Measurements from ENCODE around the gene SLC10A1. TPM values are rescaled to one million over a fixed set of nuclear protein-coding genes. Genes with fewer than 3 reads are reported as not detected.

SLC10A1 gene
- total and polyA plus RNA-seq, 8 donors, result not detected

GRCh38 chr14:69789118-69789640, 7.9 kb downstream of the SLC10A1 start:
- DNase-seq, result no peak

GRCh38 chr14:69786603-69787002, 10.4 kb downstream of the SLC10A1 start:
- H3K36me3 ChIP-seq, result peaks cover 2 to 11% (median 9%) of the 10 kb centered on the region in 4 donors
- no peaks in the 10 kb centered on the region for H3K4me1 ChIP-seq
- no peaks in the 10 kb centered on the region for H3K27me3 ChIP-seq
- H3K27ac ChIP-seq, result no peak overlapping the region
- H3K9me3 ChIP-seq, result no peaks in the 10 kb centered on the region
- H3K4me3 ChIP-seq, result no peak overlapping the region
- WGBS, 5 donors, result 91 to 97% (median 96%) methylated on average over 3 of the region's 3 CpGs
- TF ChIP-seq POLR2A (IDR thresholded peaks at IDR 0.05) (no peak), POLR2AphosphoS5 (IDR thresholded peaks at IDR 0.05) (no peak), CTCF (IDR thresholded peaks at IDR 0.05) (no peak), EP300 (IDR thresholded peaks at IDR 0.05) (no peak)
- no peak for DNase-seq
- intact Hi-C loops (cut with DNase I; ENCODE audit: low total_unique reads), result no loop called here

More at GRCh38 chr14:69789118-69789640, 7.9 kb downstream of the SLC10A1 start:
- Histone ChIP-seq H3K4me3 (no peak overlapping the region), H3K27me3 (no peaks in the 10 kb centered on the region), H3K9me3 (no peaks in the 10 kb centered on the region), H3K27ac (no peak overlapping the region), H3K36me3 (peaks cover 0 to 9% (median 8%) of the 10 kb centered on the region in 4 donors), H3K4me1 (no peaks in the 10 kb centered on the region)
- intact Hi-C loops (cut with DNase I; ENCODE audit: low total_unique reads), result no loop called here
- TF ChIP-seq POLR2A (IDR thresholded peaks at IDR 0.05) (no peak), POLR2AphosphoS5 (IDR thresholded peaks at IDR 0.05) (no peak), EP300 (IDR thresholded peaks at IDR 0.05) (no peak), CTCF (IDR thresholded peaks at IDR 0.05) (no peak)

GRCh38 chr14:69784942-69785341, 12.1 kb downstream of the SLC10A1 start:
- no peak overlapping the region for H3K27ac ChIP-seq
- intact Hi-C loops (cut with DNase I; ENCODE audit: low total_unique reads), result no loop called here
- 80 to 100% (median 94%) methylated on average over 1 of the region's 1 CpG for WGBS, 5 donors

GRCh38 chr14:69780952-69781351, 16.1 kb downstream of the SLC10A1 start:
- Histone ChIP-seq H3K36me3 (peaks cover 26 to 60% (median 56%) of the 10 kb centered on the region in 4 donors), H3K27ac (no peak overlapping the region), H3K9me3 (no peaks in the 10 kb centered on the region), H3K27me3 (no peaks in the 10 kb centered on the region), H3K4me3 (no peak overlapping the region), H3K4me1 (peaks cover 0 to 18% (median 9%) of the 10 kb centered on the region in 4 donors)
- 84 to 94% (median 94%) methylated on average over 3 of the region's 3 CpGs for WGBS, 5 donors
- DNase-seq, result no peak
- intact Hi-C loops (cut with DNase I; ENCODE audit: low total_unique reads), result no loop called here
- TF ChIP-seq POLR2AphosphoS5 (IDR thresholded peaks at IDR 0.05), result no peak
- no peak for TF ChIP-seq POLR2A (IDR thresholded peaks at IDR 0.05)
- no peak for TF ChIP-seq EP300 (IDR thresholded peaks at IDR 0.05)
- TF ChIP-seq CTCF (IDR thresholded peaks at IDR 0.05), result no peak

More at GRCh38 chr14:69784942-69785341, 12.1 kb downstream of the SLC10A1 start:
- TF ChIP-seq CTCF (IDR thresholded peaks at IDR 0.05), result no peak
- no peak for TF ChIP-seq POLR2A (IDR thresholded peaks at IDR 0.05)
- no peak for TF ChIP-seq EP300 (IDR thresholded peaks at IDR 0.05)
- TF ChIP-seq POLR2AphosphoS5 (IDR thresholded peaks at IDR 0.05), result no peak
- DNase-seq, result no peak
- no peaks in the 10 kb centered on the region for H3K4me1 ChIP-seq
- H3K36me3 ChIP-seq, result peaks cover 9 to 28% (median 24%) of the 10 kb centered on the region in 4 donors
- no peaks in the 10 kb centered on the region for H3K9me3 ChIP-seq
- H3K4me3 ChIP-seq, result no peak overlapping the region
- H3K27me3 ChIP-seq, result no peaks in the 10 kb centered on the region

All from stomach (tissue), 9 donors.